Vagina (tissue), 2 donors: ENCODE measurements around the gene CADPS.

Experiments used
- POLR2A ChIP-seq, 2 donors: fragments of 450-650 bp; IDR thresholded peaks; one replicate each; pipeline ENCODE4 v1.6.1; 2017; ENCODE audit warnings: antibody characterized with exemption in 2 of 2, mild to moderate bottlenecking in 2 of 2, moderate library complexity in 2 of 2
- TF ChIP-seq, protein P1 (sequence below), 3 experiments: fragments of 450-650 bp in 2 of 3; fragments of 200-600 bp in 1 of 3; sonication (generic) in 1 of 3; IDR thresholded peaks; one replicate each; pipeline ENCODE4 v1.5.1; 2017 to 2019; ENCODE audit warnings: antibody characterized with exemption in 3 of 3, mild to moderate bottlenecking in 2 of 3, moderate library complexity in 2 of 3

DNA sequence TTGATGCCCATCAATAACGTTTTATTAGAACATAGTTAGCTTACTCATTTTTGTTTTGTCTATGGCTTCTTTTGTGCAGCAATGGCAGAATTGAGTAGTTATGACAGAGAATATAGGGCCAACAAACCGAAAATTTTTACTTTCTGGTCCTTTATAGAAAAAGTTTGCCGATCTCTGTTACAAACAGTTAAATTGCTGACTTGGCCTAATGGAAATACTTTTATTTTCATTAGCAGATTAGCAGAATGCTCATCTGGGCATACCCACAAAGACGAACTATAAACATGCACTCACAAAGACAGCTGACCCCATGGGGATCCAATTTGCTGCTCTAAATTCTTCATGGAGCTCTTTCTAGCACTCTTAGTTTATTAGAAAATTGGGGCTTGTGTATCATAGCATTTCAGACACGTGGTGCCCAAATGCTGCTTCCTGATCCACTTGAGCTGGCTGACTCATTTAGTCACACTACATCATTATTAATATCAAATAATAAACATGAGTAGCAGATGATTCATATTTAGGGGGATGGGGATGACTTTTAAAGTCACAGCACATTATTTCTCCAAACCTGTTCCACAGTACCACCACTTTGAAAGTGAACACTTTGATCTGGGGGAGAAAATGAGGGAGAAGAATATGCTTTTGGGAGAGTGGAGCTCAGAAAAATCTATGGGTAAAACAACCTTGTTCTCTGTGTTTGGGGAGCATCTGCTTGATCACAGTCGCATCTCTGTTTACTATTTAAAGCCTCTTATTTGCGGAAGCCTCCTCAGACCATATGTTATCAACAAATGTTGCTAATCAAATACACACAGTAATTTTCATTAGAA is 273.8 kb downstream of the CADPS start:
- TF ChIP-seq, protein P1, sequence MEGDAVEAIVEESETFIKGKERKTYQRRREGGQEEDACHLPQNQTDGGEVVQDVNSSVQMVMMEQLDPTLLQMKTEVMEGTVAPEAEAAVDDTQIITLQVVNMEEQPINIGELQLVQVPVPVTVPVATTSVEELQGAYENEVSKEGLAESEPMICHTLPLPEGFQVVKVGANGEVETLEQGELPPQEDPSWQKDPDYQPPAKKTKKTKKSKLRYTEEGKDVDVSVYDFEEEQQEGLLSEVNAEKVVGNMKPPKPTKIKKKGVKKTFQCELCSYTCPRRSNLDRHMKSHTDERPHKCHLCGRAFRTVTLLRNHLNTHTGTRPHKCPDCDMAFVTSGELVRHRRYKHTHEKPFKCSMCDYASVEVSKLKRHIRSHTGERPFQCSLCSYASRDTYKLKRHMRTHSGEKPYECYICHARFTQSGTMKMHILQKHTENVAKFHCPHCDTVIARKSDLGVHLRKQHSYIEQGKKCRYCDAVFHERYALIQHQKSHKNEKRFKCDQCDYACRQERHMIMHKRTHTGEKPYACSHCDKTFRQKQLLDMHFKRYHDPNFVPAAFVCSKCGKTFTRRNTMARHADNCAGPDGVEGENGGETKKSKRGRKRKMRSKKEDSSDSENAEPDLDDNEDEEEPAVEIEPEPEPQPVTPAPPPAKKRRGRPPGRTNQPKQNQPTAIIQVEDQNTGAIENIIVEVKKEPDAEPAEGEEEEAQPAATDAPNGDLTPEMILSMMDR (IDR thresholded peaks at IDR 0.05), result no peak
- no peak for TF ChIP-seq POLR2A (IDR thresholded peaks at IDR 0.05)
